ENCODE measurements around the gene AHDC1. TPM values are rescaled to one million over a fixed set of nuclear protein-coding genes. Genes with fewer than 3 reads are reported as not detected.

AHDC1 gene
- total and polyA plus RNA-seq, 2 of the 13 experiments (the other 11 are each of a cell fraction or from before 2014, with no cell fraction given), result 1.0 to 2.7 TPM

- no peak for TF ChIP-seq PHF20 (CRISPR knock-in tag; IDR thresholded peaks at IDR 0.05)
- no peak for TF ChIP-seq DMTF1 (CRISPR knock-in tag; IDR thresholded peaks at IDR 0.05)
- TF ChIP-seq JDP2 (CRISPR knock-in tag; IDR thresholded peaks at IDR 0.05; ENCODE audit: borderline replicate concordance), result no peak
- no peak for TF ChIP-seq NR2F6 (IDR thresholded peaks at IDR 0.05)
- TF ChIP-seq NR2F6 (CRISPR knock-in tag; IDR thresholded peaks at IDR 0.05), result 0 out of 2 replicates have a peak, but pooled peaks have one; percentile 3
- no peak for TF ChIP-seq ATAD3A (CRISPR knock-in tag; IDR thresholded peaks at IDR 0.05)
- TF ChIP-seq HOXD1 (CRISPR knock-in tag; IDR thresholded peaks at IDR 0.05), result no peak
- TF ChIP-seq THYN1 (CRISPR knock-in tag; IDR thresholded peaks at IDR 0.05; ENCODE audit: borderline replicate concordance, low read depth), result no peak
- TF ChIP-seq MIER3 (CRISPR knock-in tag; IDR thresholded peaks at IDR 0.05; ENCODE audit: borderline replicate concordance), result no peak
- TF ChIP-seq TP53 (CRISPR knock-in tag; conservative IDR thresholded peaks at IDR 0.05), result no peak
- TF ChIP-seq ZNF773 (CRISPR knock-in tag; IDR thresholded peaks at IDR 0.05; ENCODE audit: borderline replicate concordance), result no peak
- no peak for TF ChIP-seq BRD4 (CRISPR knock-in tag; IDR thresholded peaks at IDR 0.05)
- TF ChIP-seq WIZ (CRISPR knock-in tag; IDR thresholded peaks at IDR 0.05), result no peak
- TF ChIP-seq ZNF850 (CRISPR knock-in tag; conservative IDR thresholded peaks at IDR 0.05), result no peak
- no peak for TF ChIP-seq RCOR2 (CRISPR knock-in tag; IDR thresholded peaks at IDR 0.05)
- TF ChIP-seq KDM5B (CRISPR knock-in tag; IDR thresholded peaks at IDR 0.05; ENCODE audit: borderline replicate concordance), result no peak
- TF ChIP-seq ZNF530 (CRISPR knock-in tag; IDR thresholded peaks at IDR 0.05; ENCODE audit: low read depth), result no peak
- peak; percentile 30; the same call in 1 of the 2 replicates for TF ChIP-seq ZNF292 (CRISPR knock-in tag; IDR thresholded peaks at IDR 0.05; ENCODE audit: borderline replicate concordance, low read depth)
- no peak for TF ChIP-seq CENPX (CRISPR knock-in tag; IDR thresholded peaks at IDR 0.05)
- TF ChIP-seq AGO2 (optimal IDR thresholded peaks at IDR 0.05; ENCODE audit: low read depth, low read length), result no peak
- TF ChIP-seq CENPT (CRISPR knock-in tag; IDR thresholded peaks at IDR 0.05; ENCODE audit: low read depth), result no peak
- TF ChIP-seq TERF1 (CRISPR knock-in tag; IDR thresholded peaks at IDR 0.05), result 0 out of 2 replicates have a peak, but pooled peaks have one; percentile 4
- no peak for TF ChIP-seq PLRG1 (conservative IDR thresholded peaks at IDR 0.05)
- TF ChIP-seq NR1H2 (CRISPR knock-in tag; IDR thresholded peaks at IDR 0.05; ENCODE audit: borderline replicate concordance, low read depth), result no peak
- TF ChIP-seq ZNF510 (CRISPR knock-in tag; IDR thresholded peaks at IDR 0.05; ENCODE audit: low read depth), result no peak
- TF ChIP-seq SRSF1 (optimal IDR thresholded peaks at IDR 0.05; ENCODE audit: low read depth, low read length), result no peak
- TF ChIP-seq ZNF281 (CRISPR knock-in tag; IDR thresholded peaks at IDR 0.05; ENCODE audit: borderline replicate concordance), result peak; percentile 20; the same call in 1 of the 2 replicates
Observed at GRCh38 chr1:27527223-27527889, 76.6 kb downstream of the AHDC1 start (continued).

Data from HepG2 (cell line).